ENCODE results near the gene FBN2. TPM values are rescaled to one million over a fixed set of nuclear protein-coding genes. Genes with fewer than 3 reads are reported as not detected.

The FBN2 gene
- total RNA-seq, 1 experiment from 2014 or later, result 0.42 TPM

GRCh38 chr5:128279345-128279744 is 258.7 kb downstream of the FBN2 start:
- Histone ChIP-seq H3K4me3 (replicated peaks in 1 of 2; ENCODE audit: low read depth in 1 of 2, low read length in 2 of 2) (no peak overlapping the region), H3K36me3 (ENCODE audit: control insufficient read depth in 1 of 2, insufficient read depth in 2 of 2, low read length in 2 of 2) (no peaks in the 10 kb centered on the region), H3K9ac (ENCODE audit: low read length) (no peak overlapping the region), H2AFZ (ENCODE audit: low read depth, low read length, poor library complexity, severe bottlenecking) (no peak overlapping the region), H4K20me1 (ENCODE audit: insufficient read depth) (no peaks in the 10 kb centered on the region), H3K79me2 (ENCODE audit: insufficient read depth, low read length) (no peaks in the 10 kb centered on the region), H3K27me3 (ENCODE audit: insufficient read depth, low read length) (no peaks in the 10 kb centered on the region), H3K9me2 (ENCODE audit: insufficient read depth) (no peaks in the 10 kb centered on the region), H3K4me2 (ENCODE audit: low read length) (no peak overlapping the region), H3K9me3 (ENCODE audit: control insufficient read depth in 1 of 2, insufficient read depth in 1 of 2, low read depth in 1 of 2, low read length in 2 of 2) (no peaks in the 10 kb centered on the region), H3K27ac (ENCODE audit: low read depth, low read length) (no peak overlapping the region), H3K4me1 (ENCODE audit: control insufficient read depth in 1 of 2, insufficient read depth in 2 of 2, low read length in 2 of 2) (no peaks in the 10 kb centered on the region)
- TF ChIP-seq POLR2A (IDR thresholded peaks at IDR 0.05; ENCODE audit: borderline replicate concordance, extremely low read depth, insufficient read depth, insufficient read length), result no peak
- no peak for TF ChIP-seq ZNF274 (IDR thresholded peaks at IDR 0.05; ENCODE audit: low read depth, low read length)
- TF ChIP-seq CTCF (IDR thresholded peaks at IDR 0.05 in 2 of 3, conservative IDR thresholded peaks at IDR 0.05 in 1 of 3; ENCODE audit: borderline replicate concordance in 1 of 3, insufficient read depth in 1 of 3, low read depth in 2 of 3, low read length in 2 of 3), result no peak
- no peak for TF ChIP-seq EZH2 (IDR thresholded peaks at IDR 0.05)
- DNase-seq (ENCODE audit: low read depth, low spot score) (no peak), ATAC-seq (no peak)
- ChIA-PET RAD21 (ENCODE audit: low non-redundant PET in 1 of 2, low total read pairs in 2 of 2, uncharacterized antibody in 2 of 2, unreplicated experiment in 2 of 2) (no interaction called here), CTCF (no interaction called here), POLR2A (no interaction called here)
- intact Hi-C loops (cut with micrococcal nuclease), result no loop called here
- BruUV-seq (replicated peaks), result no TSS peak

DNA sequence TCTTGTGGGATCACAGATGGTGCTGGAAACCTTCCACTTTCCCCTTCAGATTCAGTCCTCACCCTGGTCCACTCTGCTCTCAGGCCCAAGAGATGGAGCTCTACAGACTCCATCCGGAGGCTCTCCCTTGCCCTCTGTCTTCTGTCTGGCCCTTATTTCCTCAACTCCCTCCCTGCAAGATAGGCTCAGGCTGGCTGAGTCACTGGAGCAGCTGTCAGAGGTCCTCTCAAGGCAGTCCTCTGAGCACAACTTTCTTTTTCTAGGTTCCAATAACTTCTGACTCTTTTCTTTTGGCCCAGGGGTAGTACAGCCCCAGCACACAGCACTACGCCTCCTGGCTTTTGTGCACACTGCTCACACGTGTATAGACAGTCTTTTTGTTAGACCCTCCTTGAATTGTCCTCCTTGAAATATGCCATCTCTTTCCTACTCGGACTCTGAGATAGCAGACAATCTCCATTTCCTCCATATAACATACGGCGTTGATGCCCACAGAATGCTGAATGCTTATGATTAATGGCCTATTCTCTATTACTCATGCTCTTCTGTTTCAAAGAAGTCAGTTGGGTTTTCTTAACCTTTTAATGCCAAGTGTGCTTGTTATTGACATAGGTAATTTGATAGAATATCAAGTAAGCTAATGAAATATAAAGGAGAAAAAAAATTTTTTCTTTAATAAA is 261.4 kb downstream of the FBN2 start:
- BruUV-seq (replicated peaks), result no TSS peak
- intact Hi-C loops (cut with micrococcal nuclease), result no loop called here
- TF ChIP-seq YY1 (IDR thresholded peaks at IDR 0.05; ENCODE audit: extremely low read depth, insufficient replicate concordance, low read depth, low read length) (no peak), CTCF (IDR thresholded peaks at IDR 0.05 in 2 of 3, conservative IDR thresholded peaks at IDR 0.05 in 1 of 3; ENCODE audit: borderline replicate concordance in 1 of 3, insufficient read depth in 1 of 3, low read depth in 2 of 3, low read length in 2 of 3) (no peak), EZH2phosphoT487 (IDR thresholded peaks at IDR 0.05; ENCODE audit: borderline replicate concordance) (no peak), FOSL1 (IDR thresholded peaks at IDR 0.05; ENCODE audit: low read depth) (no peak), ZFX (IDR thresholded peaks at IDR 0.05) (no peak), RAD21 (IDR thresholded peaks at IDR 0.05; ENCODE audit: low read depth) (no peak), POLR2A (IDR thresholded peaks at IDR 0.05; ENCODE audit: borderline replicate concordance, extremely low read depth, insufficient read depth, insufficient read length) (no peak), SP1 (IDR thresholded peaks at IDR 0.05; ENCODE audit: low read depth) (no peak), EZH2 (IDR thresholded peaks at IDR 0.05) (no peak), JUND (IDR thresholded peaks at IDR 0.05) (no peak), SRF (IDR thresholded peaks at IDR 0.05; ENCODE audit: low read depth) (no peak), ELF1 (IDR thresholded peaks at IDR 0.05; ENCODE audit: borderline replicate concordance, low read depth) (no peak), EGR1 (IDR thresholded peaks at IDR 0.05; ENCODE audit: low read depth) (no peak)
- TF ChIP-seq, protein P1, sequence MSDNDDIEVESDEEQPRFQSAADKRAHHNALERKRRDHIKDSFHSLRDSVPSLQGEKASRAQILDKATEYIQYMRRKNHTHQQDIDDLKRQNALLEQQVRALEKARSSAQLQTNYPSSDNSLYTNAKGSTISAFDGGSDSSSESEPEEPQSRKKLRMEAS (IDR thresholded peaks at IDR 0.05), result no peak
- TF ChIP-seq, protein P2, sequence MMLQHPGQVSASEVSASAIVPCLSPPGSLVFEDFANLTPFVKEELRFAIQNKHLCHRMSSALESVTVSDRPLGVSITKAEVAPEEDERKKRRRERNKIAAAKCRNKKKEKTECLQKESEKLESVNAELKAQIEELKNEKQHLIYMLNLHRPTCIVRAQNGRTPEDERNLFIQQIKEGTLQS (IDR thresholded peaks at IDR 0.05), result no peak

More for the DNA sequence above, 261.4 kb downstream of the FBN2 start:
- H3K27me3 ChIP-seq (ENCODE audit: insufficient read depth, low read length), result no peaks in the 10 kb centered on the region
- ChIA-PET RAD21 (ENCODE audit: low non-redundant PET in 1 of 2, low total read pairs in 2 of 2, uncharacterized antibody in 2 of 2, unreplicated experiment in 2 of 2) (no interaction called here), CTCF (no interaction called here), POLR2A (no interaction called here)
- no peaks in the 10 kb centered on the region for H3K9me3 ChIP-seq (ENCODE audit: control insufficient read depth in 1 of 2, insufficient read depth in 1 of 2, low read depth in 1 of 2, low read length in 2 of 2)
- no peaks in the 10 kb centered on the region for H4K20me1 ChIP-seq (ENCODE audit: insufficient read depth)
- H3K9ac ChIP-seq (ENCODE audit: low read length), result no peak overlapping the region
- H3K36me3 ChIP-seq (ENCODE audit: control insufficient read depth in 1 of 2, insufficient read depth in 2 of 2, low read length in 2 of 2), result no peaks in the 10 kb centered on the region
- H2AFZ ChIP-seq (ENCODE audit: low read depth, low read length, poor library complexity, severe bottlenecking), result no peak overlapping the region
- ATAC-seq, result no peak
- H3K79me2 ChIP-seq (ENCODE audit: insufficient read depth, low read length), result no peaks in the 10 kb centered on the region
- no peak overlapping the region for H3K4me2 ChIP-seq (ENCODE audit: low read length)
- no peak overlapping the region for H3K27ac ChIP-seq (ENCODE audit: low read depth, low read length)
- H3K4me3 ChIP-seq (replicated peaks in 1 of 2; ENCODE audit: low read depth in 1 of 2, low read length in 2 of 2), result no peak overlapping the region
- H3K4me1 ChIP-seq (ENCODE audit: control insufficient read depth in 1 of 2, insufficient read depth in 2 of 2, low read length in 2 of 2), result peaks cover 0 to 6% of the 10 kb centered on the region in 2 experiments; a peak in 2 of 4 replicates
- H3K9me2 ChIP-seq (ENCODE audit: insufficient read depth), result no peaks in the 10 kb centered on the region
- no peak for DNase-seq (ENCODE audit: low read depth, low spot score)
